Epithelial cell of prostate (primary cell): ENCODE measurements around the gene CXCL10.
"Not testable (repeated sequence)": the region's sequence is repeated elsewhere in the genome, so short reads cannot be mapped to it uniquely, and the experiment has no call there.

ENCODE experiments used
- DNase-seq: peaks from one replicate; pipeline ENCODE4 v3.0.0-alpha.2; 2011; ENCODE audit warnings: low read depth, low spot score
- H3K27ac ChIP-seq: fragments of 450-650 bp; 2 replicates; pipeline ENCODE4 v1.5.1; 2017; ENCODE audit warnings: mild to moderate bottlenecking

Gene CXCL10

DNA sequence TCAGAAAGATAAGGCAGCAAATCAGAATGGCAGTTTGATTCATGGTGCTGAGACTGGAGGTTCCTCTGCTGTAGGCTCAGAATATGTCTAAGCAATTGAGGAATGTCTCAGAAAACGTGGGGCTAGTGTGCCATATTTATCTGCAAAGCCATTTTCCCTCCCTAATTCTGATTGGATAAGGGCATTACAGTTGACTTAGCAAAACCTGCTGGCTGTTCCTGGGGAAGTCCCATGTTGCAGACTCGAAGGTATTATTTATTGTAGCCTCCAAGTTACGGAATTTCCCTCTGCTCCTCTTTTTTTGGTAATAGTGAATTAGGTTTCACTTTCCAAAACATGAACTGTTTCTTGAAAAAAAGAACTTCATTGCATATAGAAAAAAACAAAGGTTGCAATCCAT is at the start of gene CXCL10:
CXCL10 (minus strand) TSS at position 109 of the 400 bp plus-strand sequence; CDS start at position 43, 66 bp downstream.
- no peak within 1 kb of the TSS for H3K27ac ChIP-seq
- DNase-seq, result no peak

DNA sequence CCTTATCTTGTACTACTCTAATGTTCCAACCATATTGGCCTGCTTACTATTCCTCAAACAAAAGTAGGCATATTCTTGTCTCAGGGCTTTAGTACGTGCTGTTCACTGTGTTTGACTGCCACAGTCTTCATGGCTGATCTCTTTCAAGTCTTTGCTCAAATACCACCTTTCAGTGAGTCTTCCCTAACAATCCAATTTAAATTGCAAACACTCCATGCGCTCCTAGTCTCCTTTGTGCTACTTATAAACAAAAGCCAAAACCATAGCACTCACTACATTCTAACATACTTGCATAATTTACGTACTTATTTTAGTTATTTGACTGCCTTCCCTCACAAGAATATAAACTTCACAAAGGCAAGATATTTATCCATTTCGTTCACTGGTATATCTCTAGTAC is 49.5 kb upstream of the CXCL10 start:
- no peak overlapping the region for H3K27ac ChIP-seq
- no peak for DNase-seq

DNA sequence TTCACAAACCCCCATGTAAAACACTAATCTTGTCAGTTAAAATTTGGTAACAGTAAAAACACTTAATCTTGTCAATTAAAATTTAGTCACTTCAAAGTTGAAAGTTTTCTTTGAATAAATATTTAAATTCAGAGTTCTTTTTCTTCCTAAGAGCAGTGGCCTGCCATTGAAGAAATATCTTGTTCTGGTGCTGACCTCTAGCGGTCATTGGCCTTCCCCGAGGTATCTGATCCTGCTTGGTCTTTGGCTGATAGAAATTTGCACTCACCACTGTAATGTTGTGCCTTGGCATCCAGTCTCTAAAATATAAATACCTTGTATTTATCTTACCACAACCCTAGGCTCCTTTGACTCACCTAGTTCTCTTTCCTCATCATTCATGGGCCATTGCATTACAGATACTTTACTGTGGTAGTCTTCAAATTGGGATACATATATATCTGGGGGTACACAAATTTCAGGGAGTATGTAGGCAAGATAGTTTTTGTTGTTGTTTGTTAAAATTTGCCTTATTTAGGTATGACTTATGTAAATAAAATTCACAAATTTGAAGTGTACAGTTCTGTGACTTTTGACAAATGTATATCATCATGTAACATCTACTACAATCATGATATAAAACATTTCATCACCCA is 44.5 kb upstream of the CXCL10 start:
- DNase-seq, result no peak
- H3K27ac ChIP-seq, result no peak overlapping the region

DNA sequence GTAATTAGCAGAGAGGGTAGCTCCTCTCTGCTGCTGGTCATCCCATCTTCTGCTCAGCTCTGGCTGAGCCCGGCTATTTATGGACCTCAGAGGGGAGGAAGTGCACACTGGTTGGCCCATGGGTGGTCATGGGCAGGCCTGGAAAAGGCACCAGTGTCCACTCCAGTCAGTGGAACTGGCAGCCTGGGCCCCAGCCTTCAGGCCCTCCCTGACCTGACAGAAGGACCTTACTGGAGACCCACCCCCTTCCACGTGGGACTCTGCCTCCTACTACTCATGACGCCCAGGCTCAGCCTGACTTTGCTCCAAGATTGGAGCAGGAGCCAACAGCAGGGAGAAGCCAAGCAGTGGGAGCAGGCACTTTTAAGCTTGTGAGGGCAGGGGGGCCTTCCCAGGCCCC is 43.2 kb upstream of the CXCL10 start:
- no peak overlapping the region for H3K27ac ChIP-seq
- DNase-seq, result no peak

DNA sequence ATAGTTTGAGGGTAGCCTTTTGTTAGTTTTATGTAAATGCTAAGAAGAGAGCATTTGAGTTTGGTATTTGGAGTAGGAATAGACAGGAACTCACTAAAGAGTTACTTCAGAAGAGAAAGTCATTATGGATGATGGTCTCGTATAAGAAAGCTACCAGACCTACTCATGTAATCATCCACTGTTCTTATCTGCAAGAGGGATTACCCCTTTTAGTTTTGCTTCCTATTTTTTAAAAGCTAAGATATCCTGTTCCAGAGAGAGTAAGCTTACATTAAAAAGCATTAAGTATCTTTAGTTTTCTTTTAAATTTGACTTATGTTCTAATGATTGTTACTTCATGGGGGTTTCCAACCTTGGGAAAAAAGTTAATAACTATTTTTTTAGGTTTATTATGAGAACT is 38.7 kb upstream of the CXCL10 start:
- no peak overlapping the region for H3K27ac ChIP-seq
- no peak for DNase-seq

DNA sequence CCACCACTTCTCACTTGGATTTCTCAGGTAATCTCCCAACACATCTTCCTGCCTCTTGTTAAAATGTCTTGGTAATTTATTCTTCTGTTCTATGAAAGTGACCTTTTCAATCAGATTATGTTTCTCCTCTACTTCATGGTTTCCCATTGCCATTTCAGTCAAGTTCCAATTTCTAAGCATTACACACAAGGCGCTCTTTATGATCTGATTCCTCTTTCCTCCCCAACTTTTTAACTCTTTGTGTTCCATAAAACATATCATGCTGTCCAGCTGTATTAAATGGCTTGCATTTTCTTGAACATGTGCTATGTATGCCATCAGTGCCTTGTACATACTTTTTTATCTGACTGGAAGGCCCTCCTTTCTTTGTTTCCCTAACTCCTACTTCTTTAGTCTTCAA is 38.1 kb upstream of the CXCL10 start:
- H3K27ac ChIP-seq, result no peak overlapping the region
- DNase-seq, result no peak

DNA sequence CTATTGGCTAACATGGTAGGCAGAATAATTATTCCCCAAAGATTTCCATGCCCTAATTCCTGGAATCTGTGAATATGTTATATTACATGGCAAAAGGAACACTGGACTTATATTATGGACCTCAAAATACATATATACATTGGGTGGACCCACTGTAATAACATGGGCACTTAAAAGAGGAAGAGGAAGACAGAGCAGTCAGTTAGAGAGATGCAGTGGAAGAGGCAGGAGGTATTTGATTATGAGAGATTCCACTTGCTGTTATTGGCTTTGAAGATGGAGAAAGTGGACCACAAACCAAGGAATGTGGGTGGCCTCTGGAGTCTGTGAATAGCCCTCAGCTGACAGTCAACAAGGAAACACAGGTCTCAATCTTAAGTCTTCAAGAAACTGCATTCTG is 37.2 kb upstream of the CXCL10 start:
- DNase-seq, result no peak
- peak overlapping the region; percentile 88 for H3K27ac ChIP-seq

DNA sequence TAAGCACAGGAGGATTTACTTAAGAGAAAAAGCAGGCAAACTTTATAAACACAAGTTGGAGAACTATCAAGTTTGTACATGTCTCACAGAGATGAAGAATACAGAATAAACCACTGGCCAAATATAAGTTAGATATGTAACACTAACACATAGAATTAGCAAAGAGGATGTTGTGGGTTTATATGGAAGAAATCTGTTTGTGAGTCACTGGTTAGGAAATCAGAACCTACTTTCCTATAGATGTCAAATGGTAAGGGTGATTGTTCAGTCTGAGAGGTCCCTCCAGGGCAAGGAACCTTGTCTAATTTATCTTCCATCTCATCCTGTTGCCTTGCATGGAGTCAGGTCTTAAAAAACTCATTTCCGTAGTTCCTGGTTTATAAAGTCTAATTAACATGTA is 36.5 kb upstream of the CXCL10 start:
- H3K27ac ChIP-seq, result peak overlapping the region; percentile 88
- DNase-seq, result peak; percentile 65

DNA sequence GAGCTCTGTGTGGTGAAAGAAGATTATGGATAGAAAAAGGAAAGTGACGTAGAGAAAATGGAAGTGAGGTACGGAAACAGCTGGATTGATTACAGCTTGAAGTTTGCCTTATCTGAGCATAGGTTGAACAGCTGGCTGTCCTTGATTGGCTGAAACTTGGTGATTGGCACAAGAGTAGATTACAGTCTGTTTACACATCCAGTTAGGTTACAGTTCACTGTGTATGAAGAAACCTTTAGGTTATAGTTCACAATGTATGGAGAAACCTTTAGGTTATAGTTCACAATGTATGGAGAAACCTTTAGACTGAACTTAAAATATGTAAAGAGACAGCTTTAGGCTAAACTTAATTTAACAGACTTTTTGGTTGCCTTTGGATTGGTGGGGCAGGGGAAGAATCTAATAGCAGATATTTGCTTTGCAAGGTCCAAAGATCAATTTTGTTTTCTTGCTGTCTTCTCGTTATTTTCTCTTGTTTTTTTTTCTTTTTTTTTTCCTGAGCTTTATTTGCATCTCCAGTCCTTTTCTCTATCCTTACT is 35.7 kb upstream of the CXCL10 start:
- H3K27ac ChIP-seq, result peak overlapping the region; percentile 88
- no peak for DNase-seq

DNA sequence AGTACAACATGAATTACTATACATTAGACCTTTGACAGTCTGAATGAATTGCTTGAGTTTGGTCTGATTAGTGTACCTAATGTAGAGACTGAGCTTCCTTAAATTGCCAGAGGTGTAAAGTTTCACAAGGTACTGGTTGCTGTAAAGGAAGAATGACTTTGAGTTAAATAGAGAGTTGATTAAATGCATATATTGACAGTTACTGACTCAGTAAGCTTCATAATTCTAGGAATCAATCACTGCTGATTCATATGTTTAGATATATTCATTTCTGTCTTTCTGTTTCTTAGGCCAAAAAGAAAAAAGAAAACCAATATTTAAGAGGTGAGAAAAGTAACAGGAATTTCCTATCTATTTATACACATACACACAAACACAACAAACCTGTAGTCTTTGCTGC is 35.0 kb upstream of the CXCL10 start:
- peak overlapping the region; percentile 88 for H3K27ac ChIP-seq
- no peak for DNase-seq

DNA sequence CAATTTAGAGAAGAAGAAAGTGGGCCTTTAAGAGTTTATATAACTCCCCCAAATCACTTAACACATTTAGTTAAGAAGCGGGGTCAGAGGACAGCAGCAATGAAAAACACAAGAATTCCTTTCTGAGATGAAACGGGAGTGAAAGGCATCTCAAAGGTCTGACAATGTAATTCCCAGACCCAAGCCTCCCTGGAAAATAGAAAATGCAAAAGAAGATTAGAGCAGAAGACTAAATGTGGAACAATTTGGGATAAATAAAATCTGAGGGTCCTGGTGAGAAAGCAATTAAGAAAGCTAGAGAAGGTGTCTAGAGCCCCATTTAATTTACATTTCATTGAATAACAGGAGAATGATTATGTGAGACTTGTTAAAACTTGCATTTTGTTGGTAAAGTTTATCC is 32.1 kb upstream of the CXCL10 start:
- no peak overlapping the region for H3K27ac ChIP-seq
- no peak for DNase-seq

DNA sequence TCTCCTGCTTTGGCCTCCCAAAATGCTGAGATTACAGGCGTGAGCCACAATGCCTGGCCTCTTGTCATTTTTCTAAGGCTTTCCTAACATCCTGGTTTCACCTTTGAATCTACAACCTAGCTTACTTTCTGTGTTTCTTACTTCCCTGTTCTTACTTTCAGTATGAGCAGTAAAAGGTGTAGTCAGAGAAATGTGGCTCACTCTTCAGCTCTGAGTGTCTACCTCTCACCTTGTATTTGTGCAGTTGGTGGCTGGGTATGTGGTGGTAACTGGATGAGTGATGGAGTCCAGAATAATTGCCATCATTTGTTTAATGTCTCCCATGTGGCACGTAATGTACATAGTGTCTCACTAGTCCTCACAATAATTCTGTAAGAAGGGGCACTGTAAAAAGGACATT is 31.7 kb upstream of the CXCL10 start:
- no peak overlapping the region for H3K27ac ChIP-seq
- no peak for DNase-seq

DNA sequence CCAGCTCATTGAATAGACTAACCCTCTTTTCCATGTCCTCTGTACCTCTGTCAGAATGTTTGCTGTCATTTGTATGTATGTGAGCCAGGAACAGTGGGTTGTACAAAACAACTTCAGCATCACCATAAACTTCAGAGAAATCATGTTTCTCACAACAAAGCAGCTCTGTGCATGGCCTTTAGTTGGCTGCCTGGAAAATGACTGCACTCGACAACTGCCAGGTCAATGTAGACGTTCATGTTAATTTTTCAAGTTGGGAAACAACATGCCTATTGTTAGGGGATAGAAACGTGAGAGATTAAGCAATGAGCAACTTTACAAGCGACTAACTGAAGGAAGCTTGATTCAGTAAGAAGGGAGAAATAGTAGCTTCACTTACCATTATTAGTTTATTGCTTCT is 30.4 kb upstream of the CXCL10 start:
- no peak overlapping the region for H3K27ac ChIP-seq
- DNase-seq, result no peak

DNA sequence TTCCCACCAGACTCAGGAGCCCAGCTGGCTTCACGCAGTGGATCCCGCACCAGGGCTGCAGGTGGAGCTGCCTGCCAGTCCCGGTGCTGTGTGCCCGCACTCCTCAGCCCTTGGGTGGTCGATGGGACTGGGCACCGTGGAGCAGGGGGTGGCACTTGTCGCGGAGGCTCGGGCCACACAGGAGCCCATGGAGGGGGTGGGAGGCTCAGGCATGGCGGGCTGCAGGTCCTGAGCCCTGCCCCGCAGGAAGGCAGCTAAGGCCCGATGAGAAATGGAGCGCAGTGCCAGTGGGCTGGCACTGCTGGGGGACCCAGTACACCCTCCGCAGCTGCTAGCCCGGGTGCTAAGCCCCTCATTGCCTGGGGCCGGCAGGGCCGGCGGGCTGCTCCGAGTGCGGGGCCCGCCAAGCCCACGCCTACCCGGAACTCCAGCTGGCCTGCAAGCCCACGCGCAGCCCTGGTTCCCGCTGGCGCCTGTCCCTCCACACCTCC is 27.3 kb upstream of the CXCL10 start:
- not testable (repeated sequence) for DNase-seq, H3K27ac ChIP-seq

DNA sequence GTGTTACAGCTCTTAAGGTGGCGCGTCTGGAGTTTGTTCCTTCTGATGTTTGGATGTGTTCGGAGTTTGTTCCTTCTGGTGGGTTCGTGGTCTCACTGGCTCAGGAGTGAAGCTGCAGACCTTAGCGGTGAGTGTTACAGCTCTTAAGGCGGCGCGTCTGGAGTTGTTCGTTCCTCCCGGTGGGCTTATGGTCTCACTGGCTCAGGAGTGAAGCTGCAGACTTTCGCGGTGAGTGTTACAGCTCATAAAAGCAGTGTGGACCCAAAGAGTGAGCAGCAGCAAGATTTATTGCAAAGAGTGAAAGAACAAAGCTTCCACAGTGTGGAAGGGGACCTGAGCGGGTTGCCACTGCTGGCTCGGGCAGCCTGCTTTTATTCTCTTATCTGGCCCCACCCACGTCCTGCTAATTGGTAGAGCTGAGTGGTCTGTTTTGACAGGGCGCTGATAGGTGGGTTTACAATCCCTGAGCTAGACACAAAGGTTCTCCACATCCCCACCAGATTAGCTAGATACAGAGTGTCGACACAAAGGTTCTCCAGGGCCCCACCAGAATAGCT is 26.6 kb upstream of the CXCL10 start:
- DNase-seq, H3K27ac ChIP-seq: not testable (repeated sequence)

DNA sequence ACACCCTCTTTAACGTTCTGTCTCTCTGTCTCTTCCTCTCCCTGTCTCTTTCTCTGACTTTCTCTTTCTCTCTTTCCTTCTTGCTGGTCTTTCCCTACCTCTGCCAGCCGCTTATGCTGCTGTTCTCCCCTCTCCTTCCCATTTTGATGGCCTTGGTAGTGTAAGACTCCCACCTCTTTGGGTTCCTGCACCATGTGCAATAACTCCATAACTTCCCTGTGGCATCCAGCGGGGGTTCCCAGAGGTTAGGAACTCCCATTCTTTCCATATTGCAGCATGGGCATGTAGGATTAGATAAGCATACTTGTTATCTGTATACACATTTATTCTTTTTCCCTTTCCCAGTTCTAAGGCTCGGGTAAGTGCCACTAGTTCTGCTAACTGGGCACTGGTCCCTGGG is 21.4 kb upstream of the CXCL10 start:
- not testable (repeated sequence) for DNase-seq

DNA sequence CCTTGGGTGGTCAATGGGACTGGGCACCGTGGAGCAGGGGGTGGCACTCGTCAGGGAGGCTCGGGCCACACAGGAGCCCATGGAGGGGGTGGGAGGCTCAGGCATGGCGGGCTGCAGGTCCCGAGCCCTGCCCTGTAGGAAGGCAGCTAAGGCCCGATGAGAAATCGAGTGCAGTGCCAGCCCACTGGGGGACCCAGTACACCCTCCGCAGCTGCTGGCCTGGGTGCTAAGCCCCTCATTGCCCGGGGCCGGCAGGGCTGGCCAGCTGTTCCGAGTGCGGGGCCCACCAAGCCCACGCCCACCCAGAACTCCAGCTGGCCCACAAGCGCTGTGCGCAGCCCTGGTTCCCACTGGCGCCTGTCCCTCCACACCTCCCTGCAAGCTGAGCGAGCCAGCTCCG is 20.0 kb upstream of the CXCL10 start:
- DNase-seq, H3K27ac ChIP-seq: not testable (repeated sequence)

More for the DNA sequence above, 21.4 kb upstream of the CXCL10 start:
- not testable (repeated sequence) for H3K27ac ChIP-seq

DNA sequence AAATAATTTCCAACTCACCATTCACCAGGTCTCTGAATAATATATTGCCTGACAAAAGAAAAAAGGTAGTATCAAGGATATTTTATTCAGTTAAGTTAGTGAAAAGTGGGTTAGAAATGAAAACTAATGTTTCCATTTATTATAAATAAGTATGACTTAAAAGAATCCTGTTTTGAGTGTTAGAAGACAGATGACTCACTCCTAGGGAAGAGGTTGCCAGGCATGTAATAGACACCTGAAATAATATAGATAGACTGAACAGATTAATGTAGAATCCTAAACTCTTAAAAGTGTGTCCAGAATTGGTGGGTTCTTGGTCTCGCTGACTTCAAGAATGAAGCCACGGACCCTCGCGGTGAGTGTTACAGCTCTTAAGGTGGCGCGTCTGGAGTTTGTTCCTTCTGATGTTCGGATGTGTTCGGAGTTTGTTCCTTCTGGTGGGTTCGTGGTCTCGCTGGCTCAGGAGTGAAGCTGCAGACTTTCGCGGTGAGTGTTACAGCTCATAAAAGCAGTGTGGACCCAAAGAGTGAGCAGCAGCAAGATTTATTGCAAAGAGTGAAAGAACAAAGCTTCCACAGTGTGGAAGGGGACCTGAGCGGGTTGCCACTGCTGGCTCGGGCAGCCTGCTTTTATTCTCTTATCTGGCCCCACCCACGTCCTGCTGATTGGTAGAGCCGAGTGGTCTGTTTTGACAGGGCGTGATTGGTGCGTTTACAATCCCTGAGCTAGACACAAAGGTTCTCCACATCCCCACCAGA is 19.1 kb upstream of the CXCL10 start:
- DNase-seq, H3K27ac ChIP-seq: not testable (repeated sequence)

DNA sequence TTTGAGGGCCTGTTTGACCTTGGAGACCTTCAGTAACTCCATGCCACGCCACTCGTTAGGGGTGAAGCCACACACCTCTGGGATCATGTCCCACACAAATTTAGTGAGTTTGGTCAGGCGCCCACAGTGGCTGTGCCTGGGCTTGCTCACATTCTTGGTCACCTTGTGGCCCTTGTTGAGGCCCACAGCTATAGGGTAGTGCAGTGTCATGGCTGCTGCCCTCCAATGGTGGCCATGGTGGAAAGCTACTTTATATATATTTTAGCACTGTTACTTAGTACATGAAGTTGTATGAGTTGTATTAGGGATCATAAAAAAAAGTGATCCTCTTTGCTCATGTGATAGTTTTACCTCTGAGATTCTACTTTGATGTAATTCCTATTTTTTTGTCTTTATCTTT is 13.6 kb upstream of the CXCL10 start:
- no peak for DNase-seq
- H3K27ac ChIP-seq, result no peak overlapping the region

DNA sequence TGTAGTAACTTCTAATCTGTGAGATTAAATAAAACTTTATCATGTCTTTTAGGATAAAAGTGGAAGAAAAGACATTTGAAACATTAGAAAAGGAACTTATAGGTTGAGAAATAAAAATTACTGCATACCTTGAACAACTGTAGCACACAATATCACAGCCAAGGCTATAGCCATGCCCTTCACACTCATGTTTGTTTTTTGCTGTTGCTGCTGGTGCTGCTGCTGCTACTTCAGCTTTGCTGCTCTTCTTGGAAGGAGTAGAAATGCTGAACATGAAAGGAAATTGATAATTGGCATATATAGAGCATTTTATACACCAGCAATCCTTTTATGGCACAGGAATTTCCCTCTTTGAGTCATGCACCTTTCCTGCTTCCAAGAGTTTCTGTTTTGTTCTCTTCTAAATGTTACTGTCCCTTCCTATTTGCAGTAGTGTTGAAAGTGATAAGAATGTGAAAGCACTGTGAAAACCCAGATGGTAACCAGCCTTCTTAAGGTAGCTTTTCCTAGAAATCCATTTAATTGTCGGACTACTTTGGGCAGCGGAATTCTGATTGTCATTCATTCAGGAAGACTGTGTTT is 12.6 kb upstream of the CXCL10 start, which contains the start of gene CXCL11:
CXCL11 (minus strand) TSS at position 272 of the 582 bp plus-strand sequence; CDS start at position 189, 83 bp downstream.
- peak within 1 kb of the TSS; percentile 12 for H3K27ac ChIP-seq
- no peak for DNase-seq

DNA sequence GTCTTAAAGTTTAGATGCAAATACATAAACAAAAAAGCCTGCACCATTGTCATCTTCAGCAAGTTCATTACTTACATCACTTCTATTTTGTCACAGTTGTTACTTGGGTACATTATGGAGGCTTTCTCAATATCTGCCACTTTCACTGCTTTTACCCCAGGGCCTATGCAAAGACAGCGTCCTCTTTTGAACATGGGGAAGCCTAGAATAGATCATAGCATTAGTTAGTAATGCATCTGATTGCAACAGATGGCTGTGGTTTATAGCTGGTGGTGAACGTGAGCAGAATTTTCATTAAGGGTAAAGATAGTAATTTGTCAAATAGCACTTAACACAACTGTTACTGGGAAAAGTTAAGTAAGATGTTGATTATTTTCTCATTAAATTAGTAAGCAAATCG is 11.8 kb upstream of the CXCL10 start:
- H3K27ac ChIP-seq, result no peak overlapping the region
- no peak for DNase-seq
